HepG2 (cell line): ENCODE measurements around the gene CCDC102B. TPM values are rescaled to one million over a fixed set of nuclear protein-coding genes. Genes with fewer than 3 reads are reported as not detected.

ENCODE experiments used
- ATAC-seq: fragments of 200-7000 bp; cut with Tn5 transposase; 3 replicates; pipeline ENCODE4 v1.9.1; 2020; ENCODE audit warnings: mild to moderate bottlenecking, moderate library complexity
- BruUV-seq: library from RNA; stranded (reverse); fragments of 400-500 nt; replicated peaks from 2 replicates; lab custom pipeline; 2021; lab: Mats Ljungman, UMichigan
- CTCF ChIA-PET: fragments of 300-600 bp; formaldehyde crosslinking; extraction: SDS; loops from one replicate; lab custom pipeline; 2021; ENCODE audit warnings: low total read pairs, inconsistent platforms, low intra/inter-chr PET ratio; lab: Yijun Ruan, JAX
- POLR2A ChIA-PET: fragments of 350-600 bp; sonication (Branson Sonifier 250); formaldehyde crosslinking; loops from one replicate; lab custom pipeline; 2020; ENCODE audit warnings: antibody characterized with exemption, inconsistent platforms; lab: Yijun Ruan, JAX
- DNase-seq: peaks from one replicate; pipeline ENCODE4 v3.0.0-alpha.2; 2015; ENCODE audit warnings: low spot score
- FAIRE-seq: peaks from 3 replicates; lab custom pipeline; 2011; peaks lifted over from hg19 to GRCh38; lab: Jason Lieb, UNC
- H2AFZ ChIP-seq: one replicate; pipeline ENCODE4 v1.6.1; 2011; ENCODE audit warnings: low read length, inconsistent platforms
- H3K27ac ChIP-seq: fragments of 300-600 bp; 3 replicates; pipeline ENCODE4 v1.8.0; 2011; ENCODE audit warnings: mixed run types, mild to moderate bottlenecking, mixed read lengths, low read length, inconsistent platforms; ENCODE audit not compliant: insufficient read depth; ENCODE audit errors: extremely low read length
- H3K27me3 ChIP-seq, 2 experiments: fragments of 200-600 bp in 1 of 2; 2 replicates in 1 of 2; 3 replicates in 1 of 2; pipeline versions ENCODE4 v1.6.0 to v1.8.0; 2011; ENCODE audit warnings: low read length in 2 of 2, mild to moderate bottlenecking in 2 of 2, moderate library complexity in 2 of 2, inconsistent platforms in 1 of 2; ENCODE audit not compliant: insufficient read depth in 2 of 2, control insufficient read depth in 1 of 2
- H3K36me3 ChIP-seq, 2 experiments: fragments of 200-600 bp in 1 of 2; replicated peaks in 1 of 2; 2 replicates in 1 of 2; 3 replicates in 1 of 2; pipeline versions ENCODE4 v1.5.1 to v1.8.0; 2011; ENCODE audit warnings: low read length in 2 of 2, inconsistent platforms in 1 of 2; ENCODE audit not compliant: insufficient read depth in 2 of 2, control insufficient read depth in 1 of 2
- H3K4me1 ChIP-seq: 2 replicates; pipeline ENCODE4 v1.5.1; 2012; ENCODE audit warnings: low read length, inconsistent platforms; ENCODE audit not compliant: insufficient read depth
- H3K4me2 ChIP-seq: 2 replicates; pipeline ENCODE4 v1.6.0; 2011; ENCODE audit warnings: low read depth, low read length, inconsistent platforms
- H3K4me3 ChIP-seq, 3 experiments: fragments of 200-600 bp in 1 of 3; sonication (generic), shearing (Covaris generic) in 1 of 3; replicated peaks in 1 of 3; 2 replicates each; pipeline ENCODE4 v1.5.1; 2011 to 2016; ENCODE audit warnings: low read length in 3 of 3, inconsistent platforms in 2 of 3, low read depth in 2 of 3, mild to moderate bottlenecking in 2 of 3, control low read depth in 1 of 3, mixed read lengths in 1 of 3; ENCODE audit not compliant: insufficient read depth in 1 of 3
- H3K79me2 ChIP-seq: one replicate; pipeline ENCODE4 v1.6.1; 2011; ENCODE audit warnings: low read length, inconsistent platforms; ENCODE audit not compliant: insufficient read depth
- H3K9ac ChIP-seq: 2 replicates; pipeline ENCODE4 v1.6.0; 2011; ENCODE audit warnings: mild to moderate bottlenecking, low read depth, low read length, inconsistent platforms; ENCODE audit not compliant: insufficient read depth
- H3K9me3 ChIP-seq: 2 replicates; pipeline ENCODE4 v1.5.1; 2012; ENCODE audit warnings: mild to moderate bottlenecking, low read length
- H4K20me1 ChIP-seq: 2 replicates; pipeline ENCODE4 v1.6.0; 2011; ENCODE audit warnings: inconsistent platforms, mild to moderate bottlenecking, low read length, moderate library complexity; ENCODE audit not compliant: insufficient read depth
- CCDC6 ChIP-seq: sonication (generic); formaldehyde crosslinking; IDR thresholded peaks from 2 replicates; pipeline ENCODE4 v1.8.1; 2022; ENCODE audit warnings: mild to moderate bottlenecking, missing genetic modification reagents, moderate library complexity
- CEBPB ChIP-seq: IDR thresholded peaks from 2 replicates; pipeline ENCODE4 v1.6.1; 2011; ENCODE audit warnings: low read depth, low read length, improper control_type of control experiment, borderline replicate concordance
- HNF4A ChIP-seq: sonication (generic); formaldehyde crosslinking; IDR thresholded peaks from 2 replicates; pipeline ENCODE4 v1.4.0; 2020; ENCODE audit warnings: missing genetic modification reagents
- KLF6 ChIP-seq: IDR thresholded peaks from 2 replicates; pipeline ENCODE4 v1.8.0; 2016; ENCODE audit warnings: missing biosample characterization, missing genetic modification reagents
- MED1 ChIP-seq: sonication (generic); formaldehyde crosslinking; IDR thresholded peaks from 2 replicates; pipeline ENCODE4 v1.4.0; 2020; ENCODE audit warnings: missing genetic modification reagents
- MLX ChIP-seq: IDR thresholded peaks from 2 replicates; pipeline ENCODE4 v1.6.1; 2016
- NRL ChIP-seq: sonication (generic); formaldehyde crosslinking; IDR thresholded peaks from 2 replicates; pipeline ENCODE4 v1.5.0; 2020; ENCODE audit warnings: missing genetic modification reagents, mild to moderate bottlenecking, moderate library complexity, borderline replicate concordance
- SALL1 ChIP-seq: sonication (generic); formaldehyde crosslinking; IDR thresholded peaks from 2 replicates; pipeline ENCODE4 v1.8.0; 2022; ENCODE audit warnings: mild to moderate bottlenecking, missing genetic modification reagents
- TEAD3 ChIP-seq: optimal IDR thresholded peaks from 2 replicates; pipeline ENCODE3; 2016; ENCODE audit warnings: borderline replicate concordance
- ZNF710 ChIP-seq: sonication (generic); formaldehyde crosslinking; IDR thresholded peaks from 2 replicates; pipeline ENCODE4 v1.5.0; 2020; ENCODE audit warnings: mild to moderate bottlenecking, missing genetic modification reagents, borderline replicate concordance
- WGBS: methylation state at CpG from one replicate; pipeline ENCODE4 v1.1.6; 2017; ENCODE audit warnings: low lambda C conversion rate; 5-methylcytosine and 5-hydroxymethylcytosine counted together
- in situ Hi-C: cut with HindIII; loops from 2 replicates; pipeline ENCODE4 v1.10.0; 2017; ENCODE audit warnings: low pct_unique_long_range_greater_than_20kb; ENCODE audit not compliant: extremely low pct_ligation_motif_present
- intact Hi-C: fragments of 100-400 bp; cut with micrococcal nuclease; formaldehyde crosslinking; loops from one replicate; pipeline ENCODE4 v1.10.0; 2022; ENCODE audit not compliant: unreplicated experiment
- polyA plus RNA-seq, 8 experiments: library from polyadenylated mRNA; depleted of rRNA in 3 of 8; stranded (reverse) in 7 of 8; unstranded in 1 of 8; fragments of >200 nt; fragmentation: Illumina TruSeq in 4 of 8; extraction: Trizol in 4 of 8; gene quantifications; 2 replicates each; pipeline versions ENCODE4 v1.2.1 to v1.2.3, GENCODE V29; 2011 to 2016; ENCODE audit warnings: low read depth in 4 of 8, missing spikeins in 1 of 8, mixed read lengths in 1 of 8; ENCODE audit not compliant: insufficient read depth in 1 of 8
- total RNA-seq, 5 experiments: library from RNA; depleted of rRNA; stranded (reverse); fragments of >200 nt; fragmentation: Illumina TruSeq; extraction: Trizol; gene quantifications; 2 replicates each; pipeline ENCODE4 v1.2.3, GENCODE V29; 2016; ENCODE audit warnings: low read depth in 1 of 5

The CCDC102B gene
- total and polyA plus RNA-seq, 2 of the 13 experiments (the other 11 are each of a cell fraction or from before 2014, with no cell fraction given): 2.3 to 3.7 TPM

GRCh38 chr18:68984342-68984741 lies 186.5 kb downstream of the CCDC102B start:
- no peaks in the 10 kb centered on the region for H3K79me2 ChIP-seq
- no peaks in the 10 kb centered on the region for H3K27me3 ChIP-seq
- in situ Hi-C loops: no loop called here
- H3K36me3 ChIP-seq: no peaks in the 10 kb centered on the region
- H4K20me1 ChIP-seq: no peaks in the 10 kb centered on the region
- DNase-seq (no peak), FAIRE-seq (no peak), ATAC-seq (no peak)
- no TSS peak for BruUV-seq
- H2AFZ ChIP-seq: no peak overlapping the region
- ChIA-PET CTCF (no interaction called here), POLR2A (no interaction called here)
- 0% methylated on average over 2 of the region's 2 CpGs for WGBS
- H3K4me3 ChIP-seq: no peak overlapping the region
- no peaks in the 10 kb centered on the region for H3K4me1 ChIP-seq
- intact Hi-C loops: no loop called here
- H3K9me3 ChIP-seq: no peaks in the 10 kb centered on the region
- H3K9ac ChIP-seq: no peak overlapping the region
- TF ChIP-seq CEBPB: peak; percentile 55; the same call in 1 of the 2 replicates
- no peak for TF ChIP-seq ZNF710 (CRISPR knock-in tag)
- no peak for TF ChIP-seq TEAD3 (CRISPR knock-in tag)
- TF ChIP-seq CCDC6 (CRISPR knock-in tag): no peak
- TF ChIP-seq SALL1: no peak
- TF ChIP-seq NRL: no peak
- no peak for TF ChIP-seq KLF6
- TF ChIP-seq MLX (CRISPR knock-in tag): no peak
- TF ChIP-seq MED1 (CRISPR knock-in tag): no peak
- TF ChIP-seq HNF4A (CRISPR knock-in tag): 0 out of 2 replicates have a peak, but pooled peaks have one; percentile 19
- H3K4me2 ChIP-seq: no peak overlapping the region
- H3K27ac ChIP-seq: no peak overlapping the region
